Right renal cortex interstitium (tissue), 3 donors: ENCODE results near the gene AIFM1. TPM values are rescaled to one million over a fixed set of nuclear protein-coding genes. Genes with fewer than 3 reads are reported as not detected.

Source experiments
- polyA plus RNA-seq, 3 donors: library from polyadenylated mRNA; unstranded; fragments of 120-200 nt; gene quantifications; one replicate each; pipeline ENCODE4 v1.2.1, GENCODE V29; 2013; ENCODE audit not compliant: insufficient read length in 3 of 3

AIFM1 gene
- polyA plus RNA-seq, 3 donors = 97.6 to 104 (median 102) TPM

Other genes starting within 250 kb of the AIFM1 start
- gene BCORL1, start 183.2 kb downstream of the AIFM1 start, polyA plus RNA-seq = 10 to 100 TPM; 12.9 to 17.5 (median 14.7) TPM
- gene ELF4, start 55.3 kb downstream of the AIFM1 start, polyA plus RNA-seq = 10 to 100 TPM; 11.1 to 12.2 (median 11.8) TPM
- under 1 TPM; 0.50 to 0.65 (median 0.54) TPM for gene RAB33A, start 6.1 kb upstream of the AIFM1 start, polyA plus RNA-seq
- 1 to 10 TPM; 6.1 to 6.9 (median 6.6) TPM for gene ZNF280C, start 103.1 kb upstream of the AIFM1 start, polyA plus RNA-seq
- 10 to 100 TPM; 21.4 to 25.0 (median 24.3) TPM for gene SLC25A14, start 174.1 kb upstream of the AIFM1 start, polyA plus RNA-seq
- gene GPR119, start 219.8 kb upstream of the AIFM1 start, polyA plus RNA-seq = not detected
- 10 to 100 TPM; 31.5 to 33.7 (median 33.4) TPM for gene RBMX2, start 236.1 kb upstream of the AIFM1 start, polyA plus RNA-seq